ENCODE data around the gene ACCSL.

The ACCSL gene

GRCh38 chr11:44047931-44048431 lies at the start of gene ACCSL:
Gene ACCSL (plus strand): TSS chr11:44047981. CDS start chr11:44048037, 56 bp downstream.
- no peak for DNase-seq (ENCODE audit: extremely low read depth in 1 of 2, low read depth in 1 of 2)

GRCh38 chr11:43998308-43998707 lies 49.5 kb upstream of the ACCSL start:
- DNase-seq (ENCODE audit: extremely low read depth in 1 of 2, low read depth in 1 of 2), result no peak

- DNase-seq (ENCODE audit: extremely low read depth in 1 of 2, low read depth in 1 of 2), result no peak
These were observed 47.0 kb upstream of the ACCSL start for GRCh38 chr11:44000731-44001130.

- no peak for DNase-seq (ENCODE audit: extremely low read depth in 1 of 2, low read depth in 1 of 2)
These were observed 45.3 kb upstream of the ACCSL start for GRCh38 chr11:44002191-44003093.

- no peak for DNase-seq (ENCODE audit: extremely low read depth in 1 of 2, low read depth in 1 of 2)
These were observed 43.9 kb upstream of the ACCSL start for GRCh38 chr11:44003736-44004451.

GRCh38 chr11:44004452-44005062 lies 43.2 kb upstream of the ACCSL start:
- no peak for DNase-seq (ENCODE audit: extremely low read depth in 1 of 2, low read depth in 1 of 2)

- DNase-seq (ENCODE audit: extremely low read depth in 1 of 2, low read depth in 1 of 2), result no peak
These were observed 42.6 kb upstream of the ACCSL start for GRCh38 chr11:44005063-44005701.

- no peak for DNase-seq (ENCODE audit: extremely low read depth in 1 of 2, low read depth in 1 of 2)
These were observed 41.8 kb upstream of the ACCSL start for GRCh38 chr11:44005956-44006355.

- no peak for DNase-seq (ENCODE audit: extremely low read depth in 1 of 2, low read depth in 1 of 2)
These were observed 40.8 kb upstream of the ACCSL start for GRCh38 chr11:44006917-44007361.

GRCh38 chr11:44007481-44008087 lies 40.2 kb upstream of the ACCSL start:
- no peak for DNase-seq (ENCODE audit: extremely low read depth in 1 of 2, low read depth in 1 of 2)

GRCh38 chr11:44008088-44008501 lies 39.7 kb upstream of the ACCSL start:
- DNase-seq (ENCODE audit: extremely low read depth in 1 of 2, low read depth in 1 of 2), result no peak

GRCh38 chr11:44008698-44009097 lies 39.1 kb upstream of the ACCSL start:
- DNase-seq (ENCODE audit: extremely low read depth in 1 of 2, low read depth in 1 of 2), result no peak

GRCh38 chr11:44010789-44011251 lies 37.0 kb upstream of the ACCSL start:
- DNase-seq (ENCODE audit: extremely low read depth in 1 of 2, low read depth in 1 of 2), result no peak

GRCh38 chr11:44011797-44012196 lies 36.0 kb upstream of the ACCSL start:
- no peak for DNase-seq (ENCODE audit: extremely low read depth in 1 of 2, low read depth in 1 of 2)

- DNase-seq (ENCODE audit: extremely low read depth in 1 of 2, low read depth in 1 of 2), result no peak
These were observed 32.7 kb upstream of the ACCSL start for GRCh38 chr11:44014968-44015623.

GRCh38 chr11:44015624-44016007 lies 32.2 kb upstream of the ACCSL start:
- no peak for DNase-seq (ENCODE audit: extremely low read depth in 1 of 2, low read depth in 1 of 2)

GRCh38 chr11:44016131-44016530 lies 31.6 kb upstream of the ACCSL start:
- no peak for DNase-seq (ENCODE audit: extremely low read depth in 1 of 2, low read depth in 1 of 2)

- no peak for DNase-seq (ENCODE audit: extremely low read depth in 1 of 2, low read depth in 1 of 2)
These were observed 31.0 kb upstream of the ACCSL start for GRCh38 chr11:44016546-44017442.
